ENCODE results near the gene DEDD.

The DEDD gene

DNA sequence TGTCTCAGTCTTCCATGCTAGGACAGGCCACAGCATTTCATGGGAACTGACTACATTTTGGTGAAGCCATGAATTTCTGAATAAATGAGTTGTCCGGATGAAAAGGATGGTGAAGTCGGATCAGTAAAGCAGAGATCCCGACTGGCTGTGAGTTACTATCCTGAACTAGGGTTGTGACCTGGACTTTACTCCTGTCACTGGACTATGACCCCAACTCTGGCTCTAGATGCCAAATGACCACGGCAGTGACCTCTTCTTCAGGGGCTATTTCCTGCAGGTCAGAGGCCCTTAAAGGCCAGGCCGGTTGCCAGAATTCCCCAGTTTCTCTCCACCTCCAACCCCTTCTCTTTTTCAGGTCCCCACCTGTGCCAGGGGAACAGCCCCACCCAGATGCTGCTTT, 41.4 kb downstream of the DEDD start:
- DNase-seq, result no peak

DNA sequence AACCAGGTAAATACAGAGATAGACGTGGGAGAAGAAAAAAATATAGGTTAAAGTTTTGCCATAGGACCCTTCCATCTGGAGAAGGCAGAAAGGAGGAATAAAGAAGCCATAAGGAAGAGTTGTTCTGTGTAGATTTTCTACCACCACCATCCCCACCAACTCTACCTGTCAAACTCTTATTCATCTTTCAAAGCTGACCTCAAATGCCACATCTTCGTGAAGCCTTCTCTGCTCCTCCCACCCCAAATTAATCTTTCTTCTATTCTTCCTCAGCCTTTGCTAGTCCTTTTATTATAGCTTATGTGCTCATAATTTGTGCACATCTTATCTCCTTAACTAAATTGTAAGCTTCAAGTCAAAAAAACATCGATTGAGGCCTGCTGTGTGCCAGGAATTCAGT, 41.9 kb downstream of the DEDD start:
- DNase-seq, result no peak

DNA sequence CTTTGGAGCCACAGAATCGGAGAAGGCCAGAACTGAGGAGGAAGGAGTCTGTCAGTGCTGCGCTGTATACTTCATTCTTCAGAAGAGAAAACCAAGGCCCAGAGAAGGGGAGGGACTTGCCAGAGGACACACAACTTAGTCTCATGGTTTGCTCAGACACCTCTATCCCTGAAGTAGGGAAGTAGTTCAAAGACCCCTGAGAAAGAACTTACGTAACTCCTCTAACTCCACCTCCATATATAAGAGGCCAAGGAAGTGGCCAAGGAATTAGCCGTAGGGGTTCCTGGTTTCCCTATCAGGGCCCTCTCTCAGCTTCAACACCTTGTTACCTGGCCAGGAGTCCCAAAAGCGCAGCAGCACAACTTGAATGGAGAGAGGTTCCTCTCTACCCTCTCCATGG, 42.5 kb downstream of the DEDD start:
- DNase-seq, result no peak

DNA sequence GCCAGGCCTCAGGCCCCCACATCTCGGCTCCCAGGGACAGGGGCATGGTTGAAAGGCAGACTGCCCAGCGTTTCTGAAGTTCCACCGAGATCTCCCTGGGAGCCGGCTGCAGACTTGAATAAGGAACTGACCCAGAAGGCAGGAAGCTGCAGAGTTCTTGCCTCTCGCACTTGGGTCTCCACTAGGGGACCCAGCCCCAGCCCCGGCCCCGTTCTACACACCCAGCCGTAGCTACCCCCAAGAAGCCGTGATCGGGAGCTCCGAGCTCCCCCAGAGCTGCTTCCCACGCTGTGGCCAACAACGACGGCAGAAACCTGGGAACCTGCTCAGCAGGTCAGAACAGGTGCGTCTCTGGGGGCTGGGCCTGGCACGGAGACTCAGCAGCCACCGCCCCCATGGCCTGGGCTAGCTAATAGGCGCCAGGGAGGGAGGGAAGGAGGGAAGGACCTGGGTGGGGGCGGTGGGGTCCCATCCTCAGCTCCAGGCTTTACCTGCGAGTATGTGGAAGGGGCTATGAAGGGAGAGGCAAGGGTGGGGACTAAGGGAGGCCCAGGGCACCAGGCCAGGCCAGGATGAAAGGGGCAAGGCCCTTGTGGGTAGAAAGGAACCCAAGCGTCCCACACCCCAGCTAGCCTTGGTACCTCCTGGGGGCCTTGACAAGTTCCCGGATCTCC, 43.1 kb downstream of the DEDD start, which contains the start of gene NECTIN4:
NECTIN4 (minus strand) TSS at position 308 of the 674 bp plus-strand sequence; CDS start at position 46, 262 bp downstream.
- no peak for DNase-seq

DNA sequence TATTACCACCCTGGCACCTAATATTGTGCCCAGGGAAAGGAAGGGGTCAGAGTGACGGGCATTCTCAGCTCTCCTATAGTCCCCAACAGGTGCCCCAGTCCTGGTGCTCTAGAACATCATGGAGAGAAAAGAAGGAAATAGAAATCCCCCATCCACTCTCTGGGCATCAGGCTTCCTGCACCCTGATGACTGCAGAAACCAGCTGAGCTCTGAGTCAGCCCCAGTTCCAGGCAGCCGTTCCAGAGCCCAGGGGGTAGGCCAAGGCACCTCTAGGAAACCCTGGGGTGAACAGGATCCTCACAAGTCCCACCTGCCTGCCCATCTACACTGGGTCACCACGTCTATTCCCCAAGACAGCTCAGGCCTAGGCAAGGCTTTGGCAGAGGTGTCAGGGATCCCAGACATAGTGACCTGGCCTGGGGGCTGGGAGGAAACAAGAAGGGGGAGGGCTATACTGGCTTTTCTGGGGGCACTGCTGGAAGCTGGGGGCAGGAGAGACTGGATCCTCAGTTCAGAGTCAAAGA, 43.8 kb downstream of the DEDD start:
- DNase-seq, result no peak

DNA sequence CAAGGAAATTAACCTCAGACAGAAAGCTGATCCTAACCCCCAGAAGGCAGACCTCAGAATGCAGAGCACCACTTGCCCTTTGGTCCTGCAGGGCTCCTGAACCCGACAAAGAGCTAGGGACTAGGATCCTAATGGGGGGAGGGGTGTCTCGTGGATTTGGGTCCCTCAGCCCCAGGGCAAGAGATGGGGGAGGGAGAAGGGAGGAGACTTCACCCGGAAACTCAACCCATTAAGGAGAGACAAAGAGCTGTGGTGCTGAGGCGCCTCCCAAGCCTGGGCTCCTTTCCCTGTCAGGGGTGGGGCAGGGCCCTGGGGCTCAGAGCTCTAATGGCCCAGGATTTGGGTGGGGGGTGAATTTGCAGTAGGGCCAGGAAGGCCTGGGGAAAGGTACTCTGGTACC, 46.0 kb downstream of the DEDD start:
- DNase-seq, result no peak

DNA sequence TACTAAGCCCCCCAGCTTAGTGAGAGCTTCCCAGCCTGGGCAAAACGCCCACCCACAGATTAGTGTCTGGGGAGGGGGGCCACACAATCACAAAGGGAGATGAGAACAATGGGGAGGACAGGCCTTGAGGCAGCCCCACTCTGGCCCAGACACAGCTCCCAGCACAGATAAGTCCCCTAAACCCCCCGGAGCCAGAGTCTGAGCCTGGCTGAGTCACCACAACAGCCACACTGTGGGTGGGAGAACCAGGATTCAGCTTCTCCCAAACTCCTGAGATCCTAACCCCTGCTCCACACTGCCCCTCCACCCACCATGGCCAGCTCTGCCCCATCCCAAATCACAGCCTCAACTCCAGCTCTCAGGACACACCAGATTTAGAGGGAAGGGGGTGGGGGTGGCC, 47.3 kb downstream of the DEDD start:
- DNase-seq, result no peak

DNA sequence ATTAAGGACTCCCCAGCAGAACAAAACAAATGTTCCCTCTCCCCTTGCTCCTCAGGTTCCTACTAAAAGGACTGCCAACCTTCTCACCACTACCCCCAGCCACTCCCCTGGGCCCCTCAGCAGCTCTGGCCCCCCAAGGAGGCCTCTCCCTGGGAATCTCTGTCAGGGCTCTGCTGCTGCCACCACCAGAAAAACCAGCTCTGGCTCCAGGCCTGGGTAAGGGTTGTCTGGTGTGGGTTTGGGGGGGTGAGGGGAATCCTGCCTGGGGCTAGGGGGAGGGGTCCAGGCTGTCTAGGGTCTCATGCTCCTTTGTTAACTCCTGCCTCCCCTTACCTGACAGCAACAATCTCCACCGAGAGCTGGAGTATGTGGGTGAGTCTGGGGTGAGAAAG, 47.9 kb downstream of the DEDD start:
- DNase-seq, result no peak

DNA sequence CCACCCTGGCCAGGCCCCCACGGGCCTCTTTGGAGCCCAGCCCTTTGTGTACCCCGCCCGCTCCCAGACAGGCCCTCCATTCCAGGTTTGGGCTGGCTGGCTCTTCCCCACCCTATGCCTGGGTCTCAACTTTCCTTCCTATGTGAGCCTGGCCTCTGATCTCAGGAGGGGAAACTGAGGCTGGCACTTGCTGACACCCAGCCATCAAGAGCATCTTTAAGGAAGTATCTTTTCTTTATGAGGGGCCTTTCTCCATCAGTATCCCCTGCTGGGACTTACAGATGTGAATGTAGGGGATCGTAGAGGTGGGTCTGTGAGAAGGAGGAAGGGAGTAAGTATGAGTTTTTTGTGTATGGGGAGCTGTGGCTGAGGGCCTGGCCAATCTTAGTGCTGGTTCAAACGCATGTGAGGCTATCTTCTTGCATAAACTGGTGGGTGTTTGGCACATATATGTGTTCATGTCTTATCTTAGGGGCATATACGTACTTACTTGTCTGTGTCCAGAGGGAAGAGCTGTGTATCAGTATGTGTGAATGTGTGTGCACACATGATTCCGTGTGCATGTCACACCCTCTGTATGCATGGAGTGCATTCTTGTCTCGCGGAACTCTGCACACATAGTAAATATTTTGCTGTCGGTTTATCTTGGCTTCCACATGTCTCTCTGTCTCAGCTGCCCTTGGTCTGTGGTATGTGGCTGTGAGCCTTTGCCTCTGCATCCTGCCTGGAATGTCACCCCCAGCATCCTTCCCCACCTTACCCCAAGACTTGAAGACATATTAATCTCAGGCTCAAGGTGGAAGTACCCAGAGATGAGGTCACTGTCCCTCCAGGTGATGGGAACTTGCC, 48.5 kb downstream of the DEDD start:
- no peak for DNase-seq

DNA sequence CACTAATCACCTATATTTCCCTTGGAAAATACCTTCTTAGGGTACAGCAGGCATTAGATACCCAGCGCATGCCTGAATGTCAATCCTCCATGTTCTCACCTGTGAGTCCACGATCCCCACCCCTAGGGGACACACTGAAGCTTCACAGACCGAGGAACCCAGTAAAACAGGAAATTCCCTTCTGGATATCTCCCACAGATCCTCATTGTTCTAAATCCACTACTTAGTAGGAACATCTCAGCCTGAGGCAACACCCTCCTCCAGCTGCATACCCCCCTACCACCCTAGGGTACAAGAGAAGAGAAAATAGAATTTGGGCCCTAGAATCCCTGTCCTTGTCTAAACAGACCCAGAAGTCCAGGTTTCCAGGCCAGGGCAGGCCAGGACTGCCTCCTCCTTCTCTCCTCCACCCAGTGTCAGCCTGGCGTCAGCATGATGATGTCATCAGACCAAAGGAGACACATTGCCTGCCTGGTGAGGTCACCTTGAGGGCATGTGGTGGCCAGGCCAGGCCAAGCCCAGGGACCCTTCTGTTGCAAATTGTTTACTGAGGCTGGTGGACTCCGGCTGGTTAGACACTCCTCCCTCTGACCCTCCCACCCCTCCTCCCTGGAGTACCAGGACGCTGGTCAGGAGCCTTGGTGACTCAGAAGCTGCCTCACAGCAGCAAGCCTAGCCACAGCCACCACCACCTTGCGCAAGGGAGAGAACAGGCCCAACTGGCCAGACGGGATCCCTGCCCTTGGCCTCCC, 49.3 kb downstream of the DEDD start:
- DNase-seq, result peak; percentile 92

DNA sequence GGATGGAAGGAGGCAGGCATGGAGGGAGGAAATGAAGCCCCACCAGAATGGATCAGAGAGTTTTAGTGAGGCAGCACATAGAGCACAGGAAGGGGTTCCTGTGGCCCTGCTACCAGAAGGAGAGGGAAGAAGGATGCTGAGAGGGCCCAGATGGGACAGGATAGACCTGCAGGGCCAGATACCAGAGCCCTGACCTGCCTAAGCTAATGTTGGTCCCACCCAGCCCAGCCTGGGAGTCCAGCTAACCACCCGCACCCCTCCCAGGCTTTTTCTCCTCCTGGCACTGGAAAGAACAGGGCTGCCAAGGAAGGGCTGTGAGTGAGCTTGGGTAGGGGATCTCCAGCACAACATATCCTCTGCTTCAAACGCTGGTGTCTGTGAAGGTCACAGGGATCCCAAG, 50.0 kb downstream of the DEDD start:
- DNase-seq, result no peak

DNA sequence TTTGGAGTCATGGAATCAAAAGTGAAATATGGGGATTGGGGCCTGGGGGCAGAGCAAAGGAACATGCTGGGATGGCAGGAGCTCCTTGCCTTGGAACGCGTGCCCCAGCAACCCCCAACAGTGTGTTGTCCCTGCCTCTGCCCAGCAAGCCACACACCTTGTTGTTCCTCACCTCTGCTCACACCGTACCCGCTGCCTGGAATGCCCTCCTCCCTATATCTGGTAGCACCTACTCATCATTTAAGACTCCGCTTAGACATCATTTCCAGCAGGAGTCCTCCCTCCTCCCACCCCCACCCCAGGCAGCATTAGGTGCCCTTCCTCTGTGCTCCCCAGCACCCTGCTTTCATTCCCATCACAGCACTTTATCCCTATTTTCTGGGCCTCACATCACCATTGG, 50.9 kb downstream of the DEDD start:
- no peak for DNase-seq

DNA sequence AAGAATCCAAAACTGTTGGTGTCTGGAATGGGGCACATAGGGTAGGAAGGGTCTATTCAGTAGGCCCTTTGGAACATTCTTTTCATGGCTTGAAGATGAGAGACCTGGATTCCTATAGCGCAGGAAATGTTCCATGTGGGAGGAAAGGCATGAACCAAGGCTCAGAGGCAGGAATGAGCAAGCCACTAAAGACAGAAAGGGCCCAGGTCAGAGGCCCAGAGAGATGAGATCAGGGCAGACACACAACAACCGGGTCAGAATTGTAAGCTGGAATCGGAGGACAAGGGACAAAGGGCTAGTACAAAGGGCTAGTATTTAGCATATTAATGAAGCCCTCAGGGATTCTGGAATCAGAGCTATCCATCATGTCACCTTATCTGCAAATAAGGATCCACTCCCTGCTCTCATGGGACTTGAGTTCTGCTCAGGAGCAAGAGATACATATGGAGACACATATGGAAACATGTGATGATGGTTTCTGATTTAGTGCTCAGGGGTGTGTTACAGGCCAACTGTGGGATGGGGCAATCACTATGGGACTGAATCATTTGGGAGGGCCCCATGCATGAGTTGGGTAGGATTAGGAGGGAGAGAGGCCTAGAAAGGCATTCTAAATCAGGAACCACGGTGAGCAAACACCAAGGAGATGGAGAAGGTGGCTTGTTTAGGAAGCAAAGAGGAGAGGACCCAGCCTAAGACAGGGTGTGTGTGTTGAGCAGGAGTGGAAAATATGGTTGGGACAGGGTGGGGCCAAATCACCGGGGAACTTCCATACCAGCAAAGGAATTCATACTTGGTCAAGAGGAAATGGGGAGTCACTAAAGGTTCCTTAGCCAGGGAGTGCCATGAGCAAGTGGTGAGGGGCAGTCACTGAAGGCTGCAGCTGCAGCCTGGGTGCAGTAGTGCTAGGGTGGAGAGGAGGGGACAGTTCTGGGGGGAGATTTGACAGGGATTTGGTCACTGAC, 51.7 kb downstream of the DEDD start:
- no peak for DNase-seq

DNA sequence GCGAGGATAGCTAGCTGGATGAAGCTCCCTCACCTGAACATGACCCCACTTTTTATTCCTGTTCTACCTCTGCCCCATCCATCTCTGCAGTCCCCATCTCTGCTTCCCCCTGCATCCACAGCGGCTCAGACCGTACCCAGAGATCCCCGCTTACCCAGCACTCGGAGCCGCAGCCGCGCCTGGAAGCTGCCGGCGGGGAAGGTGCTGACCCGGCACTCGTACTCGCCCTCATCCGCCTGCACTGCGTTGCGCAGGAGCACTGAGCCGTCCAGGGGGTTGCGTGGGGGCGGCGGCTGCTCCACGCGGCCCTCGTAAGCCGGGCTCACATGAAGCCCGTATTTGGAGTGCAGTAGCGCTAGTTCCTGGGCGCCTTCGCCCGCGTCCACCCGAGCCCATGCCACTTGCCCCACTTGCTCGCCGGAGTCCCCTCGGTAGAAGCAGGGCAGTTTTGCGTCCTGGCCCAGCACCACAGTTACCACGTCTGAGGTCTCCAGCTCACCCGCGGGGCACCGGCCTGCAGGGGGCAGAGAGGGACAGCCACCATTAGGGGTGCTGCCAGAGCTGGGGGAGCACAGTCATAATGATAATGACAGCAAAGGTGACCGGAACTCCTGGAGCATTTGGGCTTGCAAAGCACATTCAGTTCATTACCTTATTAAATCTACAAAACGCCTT, 52.9 kb downstream of the DEDD start:
- no peak for DNase-seq

DNA sequence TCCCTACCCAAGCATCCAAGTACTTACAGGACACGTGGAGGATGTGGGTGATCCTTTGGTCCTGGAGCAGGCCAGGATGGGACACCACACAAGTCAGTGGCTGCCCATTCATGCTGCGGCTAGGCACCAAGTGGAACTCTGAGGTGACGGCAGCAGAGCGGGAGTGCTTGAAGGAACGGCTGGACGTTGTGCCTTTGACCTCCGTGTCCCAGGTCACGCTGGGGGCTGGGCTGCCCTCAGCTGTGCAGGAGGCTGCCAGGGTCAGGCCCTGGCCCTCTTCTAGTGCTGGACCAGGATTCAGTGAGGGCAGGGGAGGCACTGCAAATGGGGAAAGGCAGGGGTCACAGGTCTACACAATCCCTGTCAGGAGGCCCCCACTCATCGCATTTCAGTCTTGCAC, 55.0 kb downstream of the DEDD start:
- DNase-seq, result no peak

DNA sequence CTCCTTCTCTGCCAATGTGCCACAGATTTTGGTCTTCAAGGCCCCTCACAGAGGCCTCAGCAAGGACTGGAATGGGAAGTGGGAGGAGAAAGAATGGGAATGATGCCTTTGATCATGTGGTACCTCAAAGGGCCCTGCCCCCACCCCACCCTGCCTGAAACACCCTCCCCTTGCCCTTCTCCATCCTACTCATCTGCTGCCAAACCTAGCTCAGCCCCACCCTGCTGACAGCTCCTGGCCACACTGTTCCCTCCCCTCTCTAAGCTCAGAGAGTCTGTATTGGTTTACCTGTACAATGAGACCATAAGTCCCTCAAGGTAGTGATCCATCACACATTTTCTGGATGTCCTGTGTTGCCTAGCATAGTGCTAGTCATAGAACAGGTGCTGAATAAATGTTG, 56.1 kb downstream of the DEDD start:
- DNase-seq, result no peak

DNA sequence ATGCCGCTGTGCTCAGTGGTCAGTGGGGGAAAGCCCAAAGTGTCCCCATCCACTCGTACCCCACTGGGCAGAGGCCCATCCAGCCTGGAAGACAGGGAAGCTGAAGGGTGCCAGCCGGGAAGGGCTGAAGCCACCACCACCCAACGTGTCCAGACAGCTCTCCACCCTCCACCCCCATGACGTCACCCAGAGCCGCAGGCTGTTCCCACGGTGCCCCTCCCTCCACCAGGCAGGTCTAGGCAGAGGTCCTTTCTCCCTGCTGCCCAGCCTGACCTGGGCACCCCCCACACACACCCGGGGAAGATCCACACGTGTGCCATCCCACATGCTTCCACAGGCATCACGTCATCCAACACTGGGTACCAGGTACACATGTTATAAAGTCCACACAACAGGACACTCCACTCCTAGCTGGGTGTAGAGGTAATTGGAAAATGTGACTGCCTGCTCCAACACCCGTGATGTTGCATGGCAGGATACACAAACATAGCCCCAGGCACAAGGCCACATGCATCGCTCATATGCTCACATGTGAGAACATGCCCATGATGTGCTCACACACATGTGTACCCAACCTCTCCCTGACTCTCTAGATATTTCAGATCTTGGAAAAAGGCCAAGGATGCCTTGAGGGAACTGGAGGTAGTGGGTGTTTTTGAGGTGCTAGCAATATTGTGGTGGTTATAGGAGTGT, 57.6 kb downstream of the DEDD start:
- no peak for DNase-seq

DNA sequence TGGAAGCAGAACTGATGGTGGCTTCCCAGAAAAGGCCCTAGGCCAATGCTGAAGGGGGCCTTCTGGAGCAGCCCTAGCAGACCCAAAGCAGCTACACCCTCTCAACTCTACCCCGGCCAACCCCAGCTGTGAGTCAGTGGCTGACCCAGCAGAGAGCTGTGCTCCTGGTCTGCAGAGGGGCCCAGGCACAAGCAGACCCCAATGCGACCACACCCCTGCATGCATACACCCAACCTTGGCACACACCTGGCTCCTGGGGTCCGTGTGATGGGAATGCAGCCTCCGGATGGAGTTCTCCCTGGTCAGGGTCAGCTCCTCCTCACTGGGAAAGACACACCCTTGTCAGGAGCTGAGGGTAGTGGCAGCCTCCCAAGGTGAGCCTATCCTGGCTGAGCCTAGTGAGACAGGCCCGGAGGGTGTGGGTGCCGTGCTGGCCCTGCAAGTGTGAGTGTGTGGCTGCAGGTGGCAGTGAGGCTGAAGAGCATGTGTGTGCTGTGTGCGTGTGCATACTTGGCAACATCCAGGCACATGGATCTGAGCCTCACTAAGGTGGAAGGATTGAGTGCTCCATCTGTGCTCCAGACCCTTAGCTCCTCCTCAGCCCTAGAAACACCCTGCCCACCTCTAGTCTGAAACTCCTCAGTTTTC, 58.9 kb downstream of the DEDD start:
- DNase-seq, result no peak

DNA sequence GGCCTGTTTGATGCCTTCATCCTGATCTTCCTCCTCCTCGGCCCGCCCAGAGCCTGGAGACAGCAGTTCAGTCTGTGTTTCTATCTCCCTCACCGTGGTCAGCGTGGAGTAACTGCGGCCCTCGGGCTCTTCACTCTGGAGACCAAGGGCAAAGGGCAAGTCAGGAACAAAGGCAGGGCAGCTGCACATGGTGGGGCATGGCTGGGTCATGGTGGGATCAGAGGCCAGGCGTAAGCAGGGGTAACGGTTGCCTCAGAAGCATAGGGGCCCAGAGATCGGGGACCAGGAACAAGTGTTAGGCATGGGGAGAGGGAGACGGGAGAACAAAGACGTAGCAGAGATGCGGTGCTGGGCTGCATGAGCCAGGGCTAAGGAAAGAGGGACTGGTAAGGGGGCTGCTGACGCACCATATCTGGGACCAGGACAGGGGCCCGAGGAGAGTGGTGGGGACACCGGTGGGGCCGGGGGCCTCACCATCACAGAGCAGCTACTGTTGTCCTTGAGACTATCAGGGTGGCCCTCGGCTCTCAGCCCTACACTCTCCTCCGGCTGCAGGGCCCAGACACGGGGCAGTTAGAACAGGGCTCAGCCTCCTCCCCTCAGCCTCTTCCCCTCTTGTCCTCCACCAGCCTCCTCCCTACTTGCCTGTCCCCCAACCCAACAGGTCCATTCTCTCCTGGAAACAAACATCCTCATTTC, 59.6 kb downstream of the DEDD start:
- no peak for DNase-seq

DNA sequence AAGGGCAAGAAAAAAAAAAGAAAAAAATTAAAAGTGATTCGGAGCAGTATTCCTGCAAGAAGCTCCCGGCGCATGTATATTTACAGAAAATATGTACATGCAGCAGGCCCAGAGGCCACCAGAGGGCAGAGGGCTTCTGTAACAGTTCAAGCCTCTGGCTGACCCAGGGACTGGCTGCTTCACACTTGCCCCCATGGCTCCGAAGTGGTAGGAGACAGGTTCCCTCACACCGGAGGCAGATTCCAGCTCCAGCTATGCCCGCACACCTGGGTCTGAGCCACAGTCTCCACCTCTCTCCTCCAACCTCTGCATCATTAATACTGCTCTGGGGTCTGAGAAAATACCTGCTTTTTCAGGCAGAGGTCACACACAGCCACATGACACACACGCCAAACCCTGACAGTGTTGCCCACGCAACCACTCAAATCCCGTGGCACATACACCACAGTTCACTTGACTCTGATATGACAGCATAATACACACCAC, 60.5 kb downstream of the DEDD start:
- peak; percentile 67 to 74 for DNase-seq
